Measurements from ENCODE around the gene ATF7. TPM values are rescaled to one million over a fixed set of nuclear protein-coding genes. Genes with fewer than 3 reads are reported as not detected.

Gene ATF7
- polyA plus RNA-seq, 2 donors, result 15.9 to 23.5 TPM

- Histone ChIP-seq H3K27ac (ENCODE audit: low read depth in 2 of 2, low read length in 1 of 2) (no peak overlapping the region), H3K4me3 (ENCODE audit: low read depth in 1 of 2, low read length in 2 of 2) (no peak overlapping the region), H3K27me3 (ENCODE audit: control insufficient read depth in 1 of 2, insufficient read depth in 2 of 2, low read length in 2 of 2) (no peaks in the 10 kb centered on the region), H3K9me3 (ENCODE audit: control insufficient read depth in 2 of 2, insufficient read depth in 1 of 2, low read depth in 1 of 2, low read length in 1 of 2) (no peaks in the 10 kb centered on the region), H3K36me3 (ENCODE audit: control insufficient read depth in 2 of 2, insufficient read depth in 2 of 2, low read length in 1 of 2) (peaks cover 5 to 31% of the 10 kb centered on the region in 2 donors), H3K4me1 (ENCODE audit: control insufficient read depth in 2 of 2, insufficient read depth in 2 of 2, low read length in 1 of 2) (peaks cover 0 to 17% of the 10 kb centered on the region in 2 donors)
- 69 to 77% methylated on average over 10 of the region's 10 CpGs for WGBS, 2 donors
Measured at GRCh38 chr12:53502983-53503728, 123.0 kb downstream of the ATF7 start.

DNA sequence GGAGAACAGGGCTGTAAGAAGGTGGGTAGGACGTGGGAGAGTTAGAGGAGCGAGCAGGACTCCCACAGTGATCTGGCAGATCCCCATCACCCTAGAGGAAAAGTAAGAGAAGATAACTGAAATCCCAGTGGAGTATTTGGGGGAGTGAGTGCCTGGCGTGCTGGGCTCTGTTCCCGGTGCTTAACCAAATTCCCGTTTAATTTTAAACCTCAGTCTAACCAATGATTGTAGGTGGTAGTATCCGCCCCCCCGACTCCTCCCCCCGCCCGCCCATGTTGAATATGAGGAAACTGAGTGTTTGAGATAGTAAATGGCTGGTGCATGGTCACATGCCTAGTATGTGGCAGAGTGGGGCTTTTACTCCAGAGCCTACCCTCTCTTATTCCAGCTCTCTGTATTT lies 123.9 kb downstream of the ATF7 start:
- Histone ChIP-seq H3K9me3 (ENCODE audit: control insufficient read depth in 2 of 2, insufficient read depth in 1 of 2, low read depth in 1 of 2, low read length in 1 of 2) (no peaks in the 10 kb centered on the region), H3K4me1 (ENCODE audit: control insufficient read depth in 2 of 2, insufficient read depth in 2 of 2, low read length in 1 of 2) (peaks cover 0 to 17% of the 10 kb centered on the region in 2 donors), H3K36me3 (ENCODE audit: control insufficient read depth in 2 of 2, insufficient read depth in 2 of 2, low read length in 1 of 2) (peaks cover 5 to 27% of the 10 kb centered on the region in 2 donors), H3K4me3 (ENCODE audit: low read depth in 1 of 2, low read length in 2 of 2) (no peak overlapping the region), H3K27ac (ENCODE audit: low read depth in 2 of 2, low read length in 1 of 2) (no peak overlapping the region), H3K27me3 (ENCODE audit: control insufficient read depth in 1 of 2, insufficient read depth in 2 of 2, low read length in 2 of 2) (no peaks in the 10 kb centered on the region)
- WGBS, 2 donors, result 57 to 68% methylated on average over 9 of the region's 9 CpGs

DNA sequence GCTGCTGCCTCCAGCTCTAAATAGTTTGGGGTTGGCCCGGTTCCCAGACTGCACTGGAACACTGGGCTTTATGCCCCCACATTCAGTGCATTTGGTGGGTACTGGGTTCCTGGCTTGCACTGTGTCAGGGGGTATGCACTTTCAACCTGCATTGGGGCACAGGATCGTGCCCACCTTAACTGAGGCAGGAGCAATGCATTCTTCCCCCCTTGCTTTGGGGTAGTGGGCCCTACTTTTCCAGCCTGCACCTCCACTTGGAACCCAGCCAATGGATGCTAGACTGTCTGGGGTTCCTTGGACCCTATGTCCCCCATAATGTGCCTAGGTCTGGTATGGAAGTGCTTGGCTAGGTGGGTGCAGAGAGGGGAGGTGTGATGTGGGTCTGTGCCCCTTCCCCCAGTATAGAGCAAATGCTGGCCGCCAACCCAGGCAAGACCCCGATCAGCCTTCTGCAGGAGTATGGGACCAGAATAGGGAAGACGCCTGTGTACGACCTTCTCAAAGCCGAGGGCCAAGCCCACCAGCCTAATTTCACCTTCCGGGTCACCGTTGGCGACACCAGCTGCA lies 124.5 kb downstream of the ATF7 start:
- Histone ChIP-seq H3K36me3 (ENCODE audit: control insufficient read depth in 2 of 2, insufficient read depth in 2 of 2, low read length in 1 of 2) (peaks cover 5 to 22% of the 10 kb centered on the region in 2 donors), H3K4me3 (ENCODE audit: low read depth in 1 of 2, low read length in 2 of 2) (peak overlapping the region; percentile 70 to 81), H3K4me1 (ENCODE audit: control insufficient read depth in 2 of 2, insufficient read depth in 2 of 2, low read length in 1 of 2) (peaks cover 0 to 17% of the 10 kb centered on the region in 2 donors), H3K27ac (ENCODE audit: low read depth in 2 of 2, low read length in 1 of 2) (peak overlapping the region; percentile 97 to 100), H3K9me3 (ENCODE audit: control insufficient read depth in 2 of 2, insufficient read depth in 1 of 2, low read depth in 1 of 2, low read length in 1 of 2) (no peaks in the 10 kb centered on the region), H3K27me3 (ENCODE audit: control insufficient read depth in 1 of 2, insufficient read depth in 2 of 2, low read length in 2 of 2) (no peaks in the 10 kb centered on the region)
- WGBS, 2 donors, result 64 to 71% methylated on average over 10 of the region's 10 CpGs

DNA sequence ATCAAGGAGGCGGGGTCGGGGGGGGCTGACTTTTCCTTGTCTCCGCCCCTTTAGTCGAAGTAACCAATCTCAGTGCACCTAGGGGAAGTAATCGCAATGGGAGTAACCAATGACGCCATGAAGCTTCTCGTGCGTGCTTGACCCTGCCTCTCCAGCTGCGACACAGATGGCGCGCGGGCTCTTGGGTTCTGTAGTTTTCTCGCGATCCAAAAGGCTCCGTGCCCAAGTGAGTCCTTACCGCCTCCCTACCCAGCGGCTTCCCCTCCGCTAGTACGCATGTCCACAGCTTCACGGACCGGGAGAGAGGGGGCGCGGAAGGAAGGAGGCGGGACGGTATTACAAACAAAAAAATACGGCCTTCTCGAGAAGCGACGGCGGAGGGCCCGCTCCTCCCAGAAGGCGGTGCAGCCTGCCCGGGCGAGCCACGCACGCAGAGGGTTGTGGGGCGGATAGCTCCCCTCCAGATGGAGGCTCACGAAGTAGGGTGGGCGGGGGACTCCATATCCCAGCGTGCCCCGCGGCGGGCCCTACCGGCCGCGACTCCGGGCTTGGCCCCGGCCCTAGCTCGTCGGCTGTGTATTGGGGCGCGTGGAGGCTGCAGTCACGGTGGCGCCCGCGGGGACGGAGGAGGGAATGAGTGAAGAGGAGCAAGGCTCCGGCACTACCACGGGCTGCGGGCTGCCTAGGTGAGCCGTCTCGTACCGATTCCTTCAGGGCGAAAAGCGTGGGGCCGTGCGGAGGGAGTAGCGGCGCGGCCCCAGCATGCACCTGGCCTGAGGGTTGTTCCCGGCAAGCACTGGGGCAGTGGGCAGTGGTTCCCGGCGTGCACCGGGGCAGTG lies 125.2 kb downstream of the ATF7 start, which contains the start of gene TARBP2:
Gene TARBP2 (plus strand): TSS at position 508 of the 839 bp plus-strand sequence. CDS start 126 bp downstream, at position 634.
- Histone ChIP-seq H3K4me1 (ENCODE audit: control insufficient read depth in 2 of 2, insufficient read depth in 2 of 2, low read length in 1 of 2) (peaks cover 0 to 17% of the 10 kb centered on the region in 2 donors), H3K27me3 (ENCODE audit: control insufficient read depth in 1 of 2, insufficient read depth in 2 of 2, low read length in 2 of 2) (no peaks in the 10 kb centered on the region), H3K9me3 (ENCODE audit: control insufficient read depth in 2 of 2, insufficient read depth in 1 of 2, low read depth in 1 of 2, low read length in 1 of 2) (no peaks in the 10 kb centered on the region), H3K4me3 (ENCODE audit: low read depth in 1 of 2, low read length in 2 of 2) (peak within 1 kb of the TSS; percentile 70 to 81), H3K36me3 (ENCODE audit: control insufficient read depth in 2 of 2, insufficient read depth in 2 of 2, low read length in 1 of 2) (peaks cover 4 to 16% of the 10 kb centered on the region in 2 donors), H3K27ac (ENCODE audit: low read depth in 2 of 2, low read length in 1 of 2) (peak within 1 kb of the TSS; percentile 97 to 100)
- WGBS, 2 donors, result 0% methylated on average over 69 to 74 of the region's 74 CpGs

DNA sequence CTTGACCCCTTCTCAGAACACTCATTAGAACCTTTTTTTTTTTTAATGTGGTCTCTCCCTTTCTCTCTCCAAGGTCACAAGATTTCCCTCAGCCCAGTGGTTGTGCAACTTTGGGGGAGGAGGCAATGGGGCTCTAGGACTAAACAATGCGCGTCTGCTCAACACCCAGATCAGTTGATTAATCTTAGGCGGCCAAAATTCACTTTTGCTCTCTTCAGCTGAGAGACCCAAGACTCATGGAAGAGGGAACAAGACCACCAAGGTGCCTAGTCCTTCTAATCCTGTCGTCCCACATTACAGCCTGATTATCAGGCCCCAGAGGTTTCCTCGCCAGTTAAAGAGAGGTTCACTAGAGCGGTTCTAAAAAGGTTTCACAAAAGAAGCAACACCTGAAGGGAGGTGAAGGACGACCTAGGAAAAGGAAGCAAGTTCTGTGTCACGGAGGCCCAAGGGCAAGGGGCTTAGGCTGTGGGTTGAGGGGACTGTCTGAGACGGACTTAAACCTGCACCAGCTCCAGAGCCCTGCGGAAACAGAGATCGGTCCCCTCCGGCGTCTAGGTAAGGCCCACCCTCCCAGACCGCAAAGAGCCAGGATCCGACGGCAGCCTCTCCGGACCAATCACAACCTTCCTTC lies 125.9 kb downstream of the ATF7 start:
- H3K4me1 ChIP-seq (ENCODE audit: control insufficient read depth in 2 of 2, insufficient read depth in 2 of 2, low read length in 1 of 2), result peaks cover 0 to 17% of the 10 kb centered on the region in 2 donors
- peak overlapping the region; percentile 55 to 63 for H3K4me3 ChIP-seq (ENCODE audit: low read depth in 1 of 2, low read length in 2 of 2)
- H3K9me3 ChIP-seq (ENCODE audit: control insufficient read depth in 2 of 2, insufficient read depth in 1 of 2, low read depth in 1 of 2, low read length in 1 of 2), result no peaks in the 10 kb centered on the region
- H3K36me3 ChIP-seq (ENCODE audit: control insufficient read depth in 2 of 2, insufficient read depth in 2 of 2, low read length in 1 of 2), result peaks cover 0 to 10% of the 10 kb centered on the region in 2 donors
- H3K27ac ChIP-seq (ENCODE audit: low read depth in 2 of 2, low read length in 1 of 2), result peak overlapping the region; percentile 97 to 100
- WGBS, 2 donors, result 1 to 2% methylated on average over 17 of the region's 17 CpGs
- H3K27me3 ChIP-seq (ENCODE audit: control insufficient read depth in 1 of 2, insufficient read depth in 2 of 2, low read length in 2 of 2), result no peaks in the 10 kb centered on the region

GRCh38 chr12:53499266-53500141 lies 126.7 kb downstream of the ATF7 start, which contains the start of gene MAP3K12:
TSS of gene MAP3K12 (minus strand) at chr12:53499458. CDS start at chr12:53487391, 12,067 bp downstream.
- Histone ChIP-seq H3K4me1 (ENCODE audit: control insufficient read depth in 2 of 2, insufficient read depth in 2 of 2, low read length in 1 of 2) (peaks cover 0 to 17% of the 10 kb centered on the region in 2 donors), H3K27me3 (ENCODE audit: control insufficient read depth in 1 of 2, insufficient read depth in 2 of 2, low read length in 2 of 2) (no peaks in the 10 kb centered on the region), H3K27ac (ENCODE audit: low read depth in 2 of 2, low read length in 1 of 2) (peak within 1 kb of the TSS; percentile 97 to 100), H3K9me3 (ENCODE audit: control insufficient read depth in 2 of 2, insufficient read depth in 1 of 2, low read depth in 1 of 2, low read length in 1 of 2) (no peaks in the 10 kb centered on the region), H3K36me3 (ENCODE audit: control insufficient read depth in 2 of 2, insufficient read depth in 2 of 2, low read length in 1 of 2) (peaks cover 0 to 7% of the 10 kb centered on the region in 2 donors), H3K4me3 (ENCODE audit: low read depth in 1 of 2, low read length in 2 of 2) (peak within 1 kb of the TSS; percentile 55 to 63)
- 0 to 1% methylated on average over 50 to 51 of the region's 51 CpGs for WGBS, 2 donors

DNA sequence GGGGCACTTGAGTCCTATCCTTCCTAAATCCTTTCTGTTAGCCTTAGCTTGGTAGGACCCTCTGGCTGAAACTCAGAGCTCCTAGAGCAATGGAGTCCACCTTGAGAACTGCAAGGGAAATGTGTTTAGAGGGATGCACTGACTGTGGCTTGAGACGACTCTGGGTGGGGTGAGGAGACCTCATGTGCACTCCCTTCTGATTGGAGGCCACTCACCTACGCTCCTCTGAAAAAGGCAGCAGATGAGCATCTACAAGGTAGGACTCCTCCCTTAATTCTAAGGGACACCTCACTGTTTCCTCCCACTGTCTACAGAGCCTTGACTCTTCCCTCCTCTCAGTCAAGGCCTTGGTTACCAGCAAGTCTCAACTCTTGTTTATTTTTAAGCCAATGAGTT lies 127.9 kb downstream of the ATF7 start:
- peaks cover 0 to 18% of the 10 kb centered on the region in 2 donors for H3K4me1 ChIP-seq (ENCODE audit: control insufficient read depth in 2 of 2, insufficient read depth in 2 of 2, low read length in 1 of 2)
- WGBS, 2 donors, result 62 to 82% methylated on average over 2 of the region's 2 CpGs
- no peaks in the 10 kb centered on the region for H3K36me3 ChIP-seq (ENCODE audit: control insufficient read depth in 2 of 2, insufficient read depth in 2 of 2, low read length in 1 of 2)
- no peak overlapping the region for H3K27ac ChIP-seq (ENCODE audit: low read depth in 2 of 2, low read length in 1 of 2)
- H3K27me3 ChIP-seq (ENCODE audit: control insufficient read depth in 1 of 2, insufficient read depth in 2 of 2, low read length in 2 of 2), result no peaks in the 10 kb centered on the region
- no peak overlapping the region for H3K4me3 ChIP-seq (ENCODE audit: low read depth in 1 of 2, low read length in 2 of 2)
- no peaks in the 10 kb centered on the region for H3K9me3 ChIP-seq (ENCODE audit: control insufficient read depth in 2 of 2, insufficient read depth in 1 of 2, low read depth in 1 of 2, low read length in 1 of 2)

- Histone ChIP-seq H3K27me3 (ENCODE audit: control insufficient read depth in 1 of 2, insufficient read depth in 2 of 2, low read length in 2 of 2) (no peaks in the 10 kb centered on the region), H3K4me1 (ENCODE audit: control insufficient read depth in 2 of 2, insufficient read depth in 2 of 2, low read length in 1 of 2) (peaks cover 0 to 17% of the 10 kb centered on the region in 2 donors), H3K4me3 (ENCODE audit: low read depth in 1 of 2, low read length in 2 of 2) (no peak overlapping the region), H3K36me3 (ENCODE audit: control insufficient read depth in 2 of 2, insufficient read depth in 2 of 2, low read length in 1 of 2) (no peaks in the 10 kb centered on the region), H3K27ac (ENCODE audit: low read depth in 2 of 2, low read length in 1 of 2) (no peak overlapping the region), H3K9me3 (ENCODE audit: control insufficient read depth in 2 of 2, insufficient read depth in 1 of 2, low read depth in 1 of 2, low read length in 1 of 2) (no peaks in the 10 kb centered on the region)
- 94 to 96% methylated on average over 3 of the region's 3 CpGs for WGBS, 2 donors
Measured at GRCh38 chr12:53497461-53497860, 128.7 kb downstream of the ATF7 start.

Data from esophagus (tissue), 2 donors.